ENCODE measurements around the gene TTLL5. TPM values are rescaled to one million over a fixed set of nuclear protein-coding genes. Genes with fewer than 3 reads are reported as not detected.

TTLL5 gene
- total RNA-seq, 5 donors from 2014 or later (not counting 1 experiment from before 2014, with no cell fraction given): 15.4 to 36.2 (median 22.2) TPM

DNA sequence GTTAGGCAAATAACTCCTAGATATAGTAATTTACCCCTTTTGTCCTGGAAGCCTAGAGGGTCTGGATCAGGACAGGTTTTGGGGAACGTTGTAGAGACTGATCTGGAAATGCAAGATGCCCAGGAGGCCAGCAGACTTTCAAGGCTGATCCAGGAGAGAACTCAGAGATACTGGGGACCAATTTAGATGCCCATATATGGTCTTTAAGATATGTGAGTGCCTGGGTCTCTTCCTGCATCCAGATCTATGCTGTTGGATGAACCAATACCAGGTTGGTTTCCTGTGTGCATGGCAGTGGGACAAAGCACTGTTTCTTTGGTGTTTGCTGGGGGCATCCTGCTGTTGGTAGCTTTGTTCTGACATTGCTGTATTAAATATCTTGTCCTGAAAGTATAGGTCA is 5.8 kb upstream of the TTLL5 start:
- H3K36me3 ChIP-seq (ENCODE audit: control insufficient read depth in 2 of 2, extremely low read depth in 1 of 2, insufficient read depth in 1 of 2, low read length in 1 of 2): peaks cover 12 to 61% of the 10 kb centered on the region in 2 donors
- WGBS (ENCODE audit: insufficient coverage): no CpG with 5 or more reads among the region's 1 CpG
- no peaks in the 10 kb centered on the region for H3K27me3 Mint-ChIP-seq
- DNase-seq (no peak), ATAC-seq (replicated peaks in 1 of 4) (no peak)
- ChIA-PET CTCF (interaction anchor here (0.7 to 6.8 kb wide), 14 partner anchors 13 to 1160 kb away, joined by 3 to 89 read pairs (median 4); partner anchors contain the start of genes FLVCR2 (in 2 of the 2) and IFT43 (in 1 of the 2)), POLR2A (interaction anchor here in 1 of 2 donors (0.6 kb wide), 1 partner anchor 18 kb away, joined by 7 read pairs; no protein-coding TSS in a partner anchor)
- no peaks in the 10 kb centered on the region for H3K9me3 Mint-ChIP-seq
- H3K27ac ChIP-seq (ENCODE audit: low read length): no peak overlapping the region
- H3K4me1 ChIP-seq (ENCODE audit: control insufficient read depth in 1 of 2, extremely low read depth in 1 of 2, insufficient read depth in 2 of 2, low read length in 2 of 2): peaks cover 3 to 7% of the 10 kb centered on the region in 2 experiments
- peaks cover 39% of the 10 kb centered on the region for H3K36me3 Mint-ChIP-seq
- no peaks in the 10 kb centered on the region for H3K9me3 ChIP-seq
- H3K4me3 ChIP-seq (ENCODE audit: control insufficient read depth in 1 of 2, extremely low read depth in 1 of 2, low read length in 1 of 2): no peak overlapping the region
- peaks cover 13 to 24% (median 15%) of the 10 kb centered on the region in 3 donors for H3K4me1 Mint-ChIP-seq
- no peak overlapping the region for H3K27ac Mint-ChIP-seq
- no peaks in the 10 kb centered on the region for H3K27me3 ChIP-seq (replicated peaks in 1 of 2; ENCODE audit: control insufficient read depth in 2 of 2, extremely low read depth in 1 of 2, insufficient read depth in 2 of 2, low read length in 1 of 2)
- H3K4me3 Mint-ChIP-seq: no peak overlapping the region

DNA sequence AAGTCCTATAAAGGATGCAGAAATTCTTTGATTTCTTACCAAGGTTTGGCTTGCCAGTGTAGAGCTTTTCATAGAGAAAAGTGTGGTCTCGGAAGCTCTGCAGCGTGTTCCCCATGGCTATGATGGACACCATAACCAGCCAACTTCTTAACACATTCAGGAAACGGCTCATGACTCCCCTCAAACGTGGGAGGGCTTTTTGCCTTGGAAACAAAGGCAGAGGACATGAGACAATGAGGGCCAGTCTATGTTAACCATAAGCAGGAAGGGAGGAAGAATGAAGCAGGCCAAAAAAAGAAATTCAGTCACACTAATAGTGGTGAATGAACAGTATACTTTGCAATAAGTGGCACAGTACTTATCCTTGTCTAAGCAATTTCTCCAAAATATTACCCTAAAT is 3.7 kb upstream of the TTLL5 start:
- Mint-ChIP-seq H3K4me3 (no peak overlapping the region), H3K4me1 (peaks cover 20 to 37% (median 31%) of the 10 kb centered on the region in 3 donors), H3K9me3 (no peaks in the 10 kb centered on the region), H3K27ac (no peak overlapping the region), H3K27me3 (no peaks in the 10 kb centered on the region), H3K36me3 (peaks cover 19% of the 10 kb centered on the region)
- ChIA-PET CTCF (interaction anchor here (0.6 to 6.8 kb wide), 5 partner anchors 32 to 348 kb away, joined by 3 to 89 read pairs (median 5); partner anchors contain the start of gene FLVCR2 (in 2 of the 2)), POLR2A (interaction anchor here in 1 of 2 donors (0.6 kb wide), 1 partner anchor 101 kb away, joined by 3 read pairs; no protein-coding TSS in a partner anchor)
- Histone ChIP-seq H3K9me3 (no peaks in the 10 kb centered on the region), H3K4me3 (ENCODE audit: control insufficient read depth in 1 of 2, extremely low read depth in 1 of 2, low read length in 1 of 2) (no peak overlapping the region), H3K27ac (ENCODE audit: low read length) (no peak overlapping the region), H3K36me3 (ENCODE audit: control insufficient read depth in 2 of 2, extremely low read depth in 1 of 2, insufficient read depth in 1 of 2, low read length in 1 of 2) (peaks cover 4 to 40% of the 10 kb centered on the region in 2 donors), H3K4me1 (ENCODE audit: control insufficient read depth in 1 of 2, extremely low read depth in 1 of 2, insufficient read depth in 2 of 2, low read length in 2 of 2) (peaks cover 6 to 14% of the 10 kb centered on the region in 2 experiments), H3K27me3 (replicated peaks in 1 of 2; ENCODE audit: control insufficient read depth in 2 of 2, extremely low read depth in 1 of 2, insufficient read depth in 2 of 2, low read length in 1 of 2) (no peaks in the 10 kb centered on the region)
- WGBS (ENCODE audit: insufficient coverage): no CpG with 5 or more reads among the region's 4 CpGs
- no peak for DNase-seq
- ATAC-seq (replicated peaks in 1 of 4): no peak

- H3K4me3 ChIP-seq (ENCODE audit: control insufficient read depth in 1 of 2, extremely low read depth in 1 of 2, low read length in 1 of 2): no peak overlapping the region
- ChIA-PET POLR2A (no interaction called here), CTCF (interaction anchor here (0.6 to 1.0 kb wide), 2 partner anchors 138 to 1624 kb away, joined by 4 read pairs; no protein-coding TSS in a partner anchor)
- Mint-ChIP-seq H3K9me3 (no peaks in the 10 kb centered on the region), H3K27me3 (no peaks in the 10 kb centered on the region), H3K4me1 (peaks cover 20 to 38% (median 35%) of the 10 kb centered on the region in 3 donors), H3K27ac (peak overlapping the region; percentile 62 to 63), H3K4me3 (no peak overlapping the region), H3K36me3 (peaks cover 10% of the 10 kb centered on the region)
- no CpG with 5 or more reads among the region's 2 CpGs for WGBS (ENCODE audit: insufficient coverage)
- no peaks in the 10 kb centered on the region for H3K27me3 ChIP-seq (replicated peaks in 1 of 2; ENCODE audit: control insufficient read depth in 2 of 2, extremely low read depth in 1 of 2, insufficient read depth in 2 of 2, low read length in 1 of 2)
- H3K36me3 ChIP-seq (ENCODE audit: control insufficient read depth in 2 of 2, extremely low read depth in 1 of 2, insufficient read depth in 1 of 2, low read length in 1 of 2): peaks cover 4 to 27% of the 10 kb centered on the region in 2 donors
- no peaks in the 10 kb centered on the region for H3K9me3 ChIP-seq
- peaks cover 6 to 14% of the 10 kb centered on the region in 2 experiments for H3K4me1 ChIP-seq (ENCODE audit: control insufficient read depth in 1 of 2, extremely low read depth in 1 of 2, insufficient read depth in 2 of 2, low read length in 2 of 2)
- ATAC-seq (replicated peaks in 1 of 4) (no peak), DNase-seq (no peak)
- no peak overlapping the region for H3K27ac ChIP-seq (ENCODE audit: low read length)
Observed at GRCh38 chr14:75658957-75659356, 2.1 kb upstream of the TTLL5 start.

DNA sequence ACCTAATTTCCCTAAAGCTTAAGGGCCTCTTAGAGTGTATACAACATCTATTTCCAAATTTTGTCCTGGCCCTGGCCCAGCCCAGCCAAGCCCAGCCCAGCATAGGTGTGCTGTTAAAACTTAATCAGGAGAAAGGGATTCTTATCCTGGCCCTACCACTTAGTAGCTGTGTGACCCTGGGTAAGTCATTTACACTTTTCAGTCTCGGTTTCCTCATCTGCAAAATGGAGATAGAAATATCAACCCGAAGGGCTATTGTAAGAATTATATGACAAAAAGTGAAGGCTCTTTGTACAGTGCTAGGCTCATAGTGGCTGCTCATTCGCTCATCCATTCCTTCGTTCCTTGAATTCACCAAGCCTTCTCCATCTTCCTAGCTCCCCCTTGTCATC is 812 bp upstream of the TTLL5 start:
- WGBS (ENCODE audit: insufficient coverage): 8% methylated on average over 2 of the region's 4 CpGs
- DNase-seq (no peak), ATAC-seq (replicated peaks in 1 of 4) (no peak)
- peaks cover 11% of the 10 kb centered on the region for H3K36me3 Mint-ChIP-seq
- H3K9me3 Mint-ChIP-seq: no peaks in the 10 kb centered on the region
- Histone ChIP-seq H3K36me3 (ENCODE audit: control insufficient read depth in 2 of 2, extremely low read depth in 1 of 2, insufficient read depth in 1 of 2, low read length in 1 of 2) (peaks cover 0 to 18% of the 10 kb centered on the region in 2 donors), H3K9me3 (no peaks in the 10 kb centered on the region), H3K4me3 (ENCODE audit: control insufficient read depth in 1 of 2, extremely low read depth in 1 of 2, low read length in 1 of 2) (peak overlapping the region; percentile 68 to 87), H3K4me1 (ENCODE audit: control insufficient read depth in 1 of 2, extremely low read depth in 1 of 2, insufficient read depth in 2 of 2, low read length in 2 of 2) (peaks cover 6 to 14% of the 10 kb centered on the region in 2 experiments), H3K27ac (ENCODE audit: low read length) (peak overlapping the region; percentile 73), H3K27me3 (replicated peaks in 1 of 2; ENCODE audit: control insufficient read depth in 2 of 2, extremely low read depth in 1 of 2, insufficient read depth in 2 of 2, low read length in 1 of 2) (no peaks in the 10 kb centered on the region)
- peak overlapping the region; percentile 97 to 100 for H3K27ac Mint-ChIP-seq
- peaks cover 20 to 37% (median 33%) of the 10 kb centered on the region in 3 donors for H3K4me1 Mint-ChIP-seq
- H3K27me3 Mint-ChIP-seq: no peaks in the 10 kb centered on the region
- H3K4me3 Mint-ChIP-seq: peak overlapping the region; percentile 94 to 100 (median 95)
- POLR2A ChIA-PET: interaction anchor here in 1 of 2 donors (0.6 to 0.7 kb wide), 4 partner anchors 102 to 1085 kb away, joined by 3 to 8 read pairs (median 3); no protein-coding TSS in a partner anchor
- CTCF ChIA-PET: interaction anchor here (0.5 to 2.0 kb wide), 6 partner anchors 82 to 326 kb away, joined by 3 to 9 read pairs (median 4); partner anchors contain the start of genes FLVCR2 (in 1 of the 2), IFT43 (in 1 of the 2) and TGFB3 (in 1 of the 2)

DNA sequence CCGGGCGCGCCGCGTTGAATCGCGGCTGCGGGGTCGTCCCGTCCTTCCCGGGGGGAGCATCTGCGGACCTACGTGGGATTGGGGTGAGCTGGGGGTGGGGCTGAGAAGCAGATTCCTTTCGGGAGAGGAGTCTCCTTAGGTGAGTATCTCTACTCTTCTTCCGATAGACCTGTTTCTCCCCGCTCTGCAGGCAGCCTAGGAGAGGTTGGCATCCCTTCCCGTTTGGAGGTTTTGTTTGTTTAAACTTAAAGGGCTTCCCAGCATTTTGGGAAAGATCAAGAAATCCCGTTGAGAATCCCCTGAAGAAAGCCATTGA is 411 bp downstream of the TTLL5 start:
- CTCF ChIA-PET: interaction anchor here in 1 of 2 donors (0.6 to 2.0 kb wide), 2 partner anchors 83 to 173 kb away, joined by 3 to 9 read pairs; partner anchors contain the start of gene FLVCR2
- H3K27ac ChIP-seq (ENCODE audit: low read length): peak overlapping the region; percentile 73
- H3K27me3 ChIP-seq (replicated peaks in 1 of 2; ENCODE audit: control insufficient read depth in 2 of 2, extremely low read depth in 1 of 2, insufficient read depth in 2 of 2, low read length in 1 of 2): no peaks in the 10 kb centered on the region
- peak overlapping the region; percentile 97 to 100 for H3K27ac Mint-ChIP-seq
- no peaks in the 10 kb centered on the region for H3K27me3 Mint-ChIP-seq
- H3K36me3 ChIP-seq (ENCODE audit: control insufficient read depth in 2 of 2, extremely low read depth in 1 of 2, insufficient read depth in 1 of 2, low read length in 1 of 2): peaks cover 0 to 7% of the 10 kb centered on the region in 2 donors
- peaks cover 9% of the 10 kb centered on the region for H3K36me3 Mint-ChIP-seq
- peak overlapping the region; percentile 68 to 87 for H3K4me3 ChIP-seq (ENCODE audit: control insufficient read depth in 1 of 2, extremely low read depth in 1 of 2, low read length in 1 of 2)
- H3K9me3 ChIP-seq: no peaks in the 10 kb centered on the region
- no peaks in the 10 kb centered on the region for H3K9me3 Mint-ChIP-seq
- H3K4me3 Mint-ChIP-seq: peak overlapping the region; percentile 94 to 100 (median 95)
- peaks cover 6 to 14% of the 10 kb centered on the region in 2 experiments for H3K4me1 ChIP-seq (ENCODE audit: control insufficient read depth in 1 of 2, extremely low read depth in 1 of 2, insufficient read depth in 2 of 2, low read length in 2 of 2)
- WGBS (ENCODE audit: insufficient coverage): 2% methylated on average over 11 of the region's 18 CpGs
- H3K4me1 Mint-ChIP-seq: peaks cover 20 to 37% (median 34%) of the 10 kb centered on the region in 3 donors
- no peak for DNase-seq
- POLR2A ChIA-PET: interaction anchor here (0.6 kb wide), 4 partner anchors 64 to 1655 kb away, joined by 3 to 7 read pairs (median 5); no protein-coding TSS in a partner anchor
- no peak for ATAC-seq (replicated peaks in 1 of 4)

GRCh38 chr14:75662966-75663365 is 1.9 kb downstream of the TTLL5 start:
- Mint-ChIP-seq H3K36me3 (peaks cover 14% of the 10 kb centered on the region), H3K9me3 (no peaks in the 10 kb centered on the region), H3K27ac (no peak overlapping the region), H3K4me3 (peak overlapping the region; percentile 47 to 100 (median 94)), H3K27me3 (no peaks in the 10 kb centered on the region), H3K4me1 (peaks cover 20 to 36% (median 35%) of the 10 kb centered on the region in 3 donors)
- ATAC-seq (replicated peaks in 1 of 4) (no peak), DNase-seq (no peak)
- no peak overlapping the region for H3K4me3 ChIP-seq (ENCODE audit: control insufficient read depth in 1 of 2, extremely low read depth in 1 of 2, low read length in 1 of 2)
- ChIA-PET CTCF (interaction anchor here in 1 of 2 donors (1.3 kb wide), 1 partner anchor 9 kb away, joined by 8 read pairs; no protein-coding TSS in a partner anchor), POLR2A (no interaction called here)
- H3K27ac ChIP-seq (ENCODE audit: low read length): no peak overlapping the region
- no peaks in the 10 kb centered on the region for H3K27me3 ChIP-seq (replicated peaks in 1 of 2; ENCODE audit: control insufficient read depth in 2 of 2, extremely low read depth in 1 of 2, insufficient read depth in 2 of 2, low read length in 1 of 2)
- WGBS (ENCODE audit: insufficient coverage): no CpG with 5 or more reads among the region's 3 CpGs
- peaks cover 6 to 14% of the 10 kb centered on the region in 2 experiments for H3K4me1 ChIP-seq (ENCODE audit: control insufficient read depth in 1 of 2, extremely low read depth in 1 of 2, insufficient read depth in 2 of 2, low read length in 2 of 2)
- H3K36me3 ChIP-seq (ENCODE audit: control insufficient read depth in 2 of 2, extremely low read depth in 1 of 2, insufficient read depth in 1 of 2, low read length in 1 of 2): no peaks in the 10 kb centered on the region
- H3K9me3 ChIP-seq: no peaks in the 10 kb centered on the region
